Vagina (tissue), 2 donors: ENCODE measurements around the gene AGAP5. TPM values are rescaled to one million over a fixed set of nuclear protein-coding genes. Genes with fewer than 3 reads are reported as not detected.

ENCODE experiments used
- DNase-seq, 2 donors: peaks; one replicate each; pipeline ENCODE4 v3.0.0-alpha.2; 2017; ENCODE audit errors: extremely low spot score in 2 of 2
- H3K27ac ChIP-seq: fragments of 200-600 bp; sonication (generic); one replicate; pipeline ENCODE4 v1.5.1; 2019
- H3K27me3 ChIP-seq: fragments of 200-600 bp; sonication (generic); one replicate; pipeline ENCODE4 v1.5.1; 2019
- H3K36me3 ChIP-seq, 2 donors: fragments of 200-600 bp; sonication (generic); one replicate each; pipeline ENCODE4 v1.5.1; 2017 to 2019
- H3K4me1 ChIP-seq: fragments of 200-600 bp; sonication (generic); one replicate; pipeline ENCODE4 v1.5.1; 2019
- H3K4me3 ChIP-seq, 2 donors: fragments of 200-600 bp; sonication (generic); 1 replicate in 1 of 2; 2 replicates in 1 of 2; pipeline ENCODE4 v1.5.1; 2016 to 2019
- H3K9me3 ChIP-seq: fragments of 200-600 bp; sonication (generic); one replicate; pipeline ENCODE4 v1.5.1; 2019
- CTCF ChIP-seq, 3 experiments: fragments of 450-650 bp in 2 of 3; fragments of 200-600 bp in 1 of 3; sonication (generic) in 1 of 3; IDR thresholded peaks; one replicate each; pipeline ENCODE4 v1.5.1; 2017 to 2019; ENCODE audit warnings: antibody characterized with exemption in 3 of 3, mild to moderate bottlenecking in 2 of 3, moderate library complexity in 2 of 3
- POLR2A ChIP-seq, 2 donors: fragments of 450-650 bp; IDR thresholded peaks; one replicate each; pipeline ENCODE4 v1.6.1; 2017; ENCODE audit warnings: antibody characterized with exemption in 2 of 2, mild to moderate bottlenecking in 2 of 2, moderate library complexity in 2 of 2
- POLR2AphosphoS5 ChIP-seq, 2 donors: sonication (generic); formaldehyde crosslinking; IDR thresholded peaks; one replicate each; pipeline ENCODE4 v1.9.0; 2017; ENCODE audit warnings: antibody characterized with exemption in 2 of 2, mild to moderate bottlenecking in 2 of 2, low read depth in 1 of 2; ENCODE audit not compliant: insufficient read depth in 1 of 2
- intact Hi-C: fragments of 100-400 bp; cut with DNase I; formaldehyde crosslinking; loops from one replicate; pipeline ENCODE4 v1.15.1; 2023
- small RNA-seq: library from RNA; depleted of rRNA; stranded (forward); fragments of <200 nt; gene quantifications from one replicate; pipeline ENCODE3, GENCODE V24; 2016
- total RNA-seq: library from RNA; depleted of rRNA; stranded (reverse); fragments of >200 nt; gene quantifications from one replicate; pipeline ENCODE4 v1.2.3, GENCODE V29; 2016

Gene AGAP5
- total RNA-seq, 1 donor from 2014 or later, result 5.4 TPM

- H3K4me3 ChIP-seq, result no peak overlapping the region
- no peaks in the 10 kb centered on the region for H3K9me3 ChIP-seq
- TF ChIP-seq POLR2A (IDR thresholded peaks at IDR 0.05), result no peak
- no peak for TF ChIP-seq POLR2AphosphoS5 (IDR thresholded peaks at IDR 0.05; ENCODE audit: insufficient read depth in 1 of 2, low read depth in 1 of 2)
- TF ChIP-seq CTCF (IDR thresholded peaks at IDR 0.05), result no peak
- H3K27ac ChIP-seq, result no peak overlapping the region
- no peaks in the 10 kb centered on the region for H3K27me3 ChIP-seq
- no peaks in the 10 kb centered on the region for H3K36me3 ChIP-seq
- DNase-seq, result no peak
- peaks cover 9% of the 10 kb centered on the region for H3K4me1 ChIP-seq
- intact Hi-C loops, result loop anchor here (5.0 kb wide), 1 partner anchor 51 kb away; no protein-coding TSS in a partner anchor
Measured at GRCh38 chr10:73628405-73628804, 69.5 kb downstream of the AGAP5 start.

DNA sequence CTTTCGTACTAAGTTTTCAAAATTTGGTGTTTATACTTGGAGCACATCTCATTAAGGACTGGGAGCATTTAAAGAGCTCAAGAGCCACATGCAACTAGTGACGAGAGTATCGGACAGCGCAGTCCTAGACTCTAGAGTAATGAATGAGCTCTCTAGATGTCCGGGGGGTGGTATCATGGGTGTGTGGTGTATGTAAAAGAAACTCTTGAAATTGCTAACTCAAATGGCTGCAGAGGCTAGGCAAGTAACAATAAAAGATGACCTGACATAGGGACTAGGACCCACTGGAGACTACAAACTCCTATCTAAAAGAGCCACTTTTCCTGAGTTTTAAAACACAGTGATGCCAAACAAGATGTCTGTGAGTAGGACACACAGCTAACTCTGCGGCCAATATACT is 70.6 kb downstream of the AGAP5 start:
- intact Hi-C loops, result loop anchor here (5.0 kb wide), 1 partner anchor 50 kb away; no protein-coding TSS in a partner anchor
- TF ChIP-seq CTCF (IDR thresholded peaks at IDR 0.05), result no peak
- TF ChIP-seq POLR2A (IDR thresholded peaks at IDR 0.05), result no peak
- no peak for TF ChIP-seq POLR2AphosphoS5 (IDR thresholded peaks at IDR 0.05; ENCODE audit: insufficient read depth in 1 of 2, low read depth in 1 of 2)
- H3K27ac ChIP-seq, result no peak overlapping the region

GRCh38 chr10:73625884-73626752 is 71.8 kb downstream of the AGAP5 start:
- DNase-seq, result peak in 1 of 2 donors; percentile 96

More for the DNA sequence above, 70.6 kb downstream of the AGAP5 start:
- peaks cover 9% of the 10 kb centered on the region for H3K4me1 ChIP-seq
- H3K9me3 ChIP-seq, result no peaks in the 10 kb centered on the region
- H3K27me3 ChIP-seq, result no peaks in the 10 kb centered on the region
- DNase-seq, result no peak
- H3K4me3 ChIP-seq, result no peak overlapping the region
- no peaks in the 10 kb centered on the region for H3K36me3 ChIP-seq

GRCh38 chr10:73625004-73625883 is 72.7 kb downstream of the AGAP5 start:
- peaks cover 9% of the 10 kb centered on the region for H3K4me1 ChIP-seq
- no peaks in the 10 kb centered on the region for H3K9me3 ChIP-seq
- H3K27ac ChIP-seq, result peak overlapping the region; percentile 86
- TF ChIP-seq POLR2A (IDR thresholded peaks at IDR 0.05) (no peak), POLR2AphosphoS5 (IDR thresholded peaks at IDR 0.05; ENCODE audit: insufficient read depth in 1 of 2, low read depth in 1 of 2) (no peak), CTCF (IDR thresholded peaks at IDR 0.05) (no peak)
- H3K36me3 ChIP-seq, result no peaks in the 10 kb centered on the region
- H3K4me3 ChIP-seq, result peak overlapping the region; percentile 93 to 99
- no peak for DNase-seq
- intact Hi-C loops, result loop anchor here (5.0 kb wide), 1 partner anchor 48 kb away; no protein-coding TSS in a partner anchor
- H3K27me3 ChIP-seq, result no peaks in the 10 kb centered on the region

More at GRCh38 chr10:73625884-73626752, 71.8 kb downstream of the AGAP5 start:
- peaks cover 9% of the 10 kb centered on the region for H3K4me1 ChIP-seq
- no peaks in the 10 kb centered on the region for H3K27me3 ChIP-seq
- no peaks in the 10 kb centered on the region for H3K36me3 ChIP-seq
- peak overlapping the region; percentile 93 to 99 for H3K4me3 ChIP-seq
- no peak for TF ChIP-seq CTCF (IDR thresholded peaks at IDR 0.05)
- TF ChIP-seq POLR2A (IDR thresholded peaks at IDR 0.05), result peak in 1 of 2 donors; percentile 30
- peak; percentile 87 to 92 for TF ChIP-seq POLR2AphosphoS5 (IDR thresholded peaks at IDR 0.05; ENCODE audit: insufficient read depth in 1 of 2, low read depth in 1 of 2)
- no peaks in the 10 kb centered on the region for H3K9me3 ChIP-seq
- intact Hi-C loops, result loop anchor here (5.0 kb wide), 1 partner anchor 49 kb away; no protein-coding TSS in a partner anchor
- H3K27ac ChIP-seq, result peak overlapping the region; percentile 86

Small RNA genes lying within 50 kb of the gene (small RNA-seq; reads per million reads assigned to genes)
- gene AC022400.4 (not detected), gene RNA5SP320 (not detected)

Other genes starting within 250 kb of the AGAP5 start
- 46.2 TPM for gene PPP3CB, start 202.1 kb downstream of the AGAP5 start, total RNA-seq
- gene USP54, start 106.8 kb downstream of the AGAP5 start, total RNA-seq, result 27.7 TPM
- gene MYOZ1, start 56.6 kb downstream of the AGAP5 start, total RNA-seq, result not detected
- gene SYNPO2L, start 42.1 kb downstream of the AGAP5 start, total RNA-seq, result 0.49 TPM
- 47.9 TPM for gene SEC24C, start 46.3 kb upstream of the AGAP5 start, total RNA-seq
- 19.6 TPM for gene CHCHD1, start 83.9 kb upstream of the AGAP5 start, total RNA-seq
- 123 TPM for gene ZSWIM8, start 87.5 kb upstream of the AGAP5 start, total RNA-seq
- 52.8 TPM for gene NDST2, start 113.5 kb upstream of the AGAP5 start, total RNA-seq
- 48.9 TPM for gene CAMK2G, start 176.4 kb upstream of the AGAP5 start, total RNA-seq
- gene PLAU, start 213.0 kb upstream of the AGAP5 start, total RNA-seq, result 18.2 TPM